DOHH2 (cell line): ENCODE data around the gene ZFHX3.
"Not testable (repeated sequence)": the region's sequence is repeated elsewhere in the genome, so short reads cannot be mapped to it uniquely, and the experiment has no call there.

Source experiments
- H3F3A ChIP-seq: fragments of 200-600 bp; sonication (generic), shearing (Covaris generic); 2 replicates; pipeline ENCODE4 v1.6.0; 2016; ENCODE audit warnings: antibody characterized with exemption, mild to moderate bottlenecking; ENCODE audit not compliant: control insufficient read depth, insufficient read depth
- H3K27ac ChIP-seq: fragments of 200-600 bp; sonication (generic); 2 replicates; pipeline ENCODE4 v1.5.1; 2014; ENCODE audit warnings: low read depth, mild to moderate bottlenecking, low read length, moderate library complexity
- H3K27me3 ChIP-seq: fragments of 200-600 bp; sonication (generic); 2 replicates; pipeline ENCODE4 v1.6.1; 2014; ENCODE audit warnings: mild to moderate bottlenecking, low read length, mixed read lengths; ENCODE audit not compliant: control insufficient read depth
- H3K36me3 ChIP-seq: fragments of 200-600 bp; sonication (generic); 2 replicates; pipeline ENCODE4 v1.6.1; 2014; ENCODE audit warnings: mild to moderate bottlenecking, low read length, moderate library complexity, mixed read lengths; ENCODE audit not compliant: control insufficient read depth
- H3K4me1 ChIP-seq: fragments of 200-600 bp; sonication (generic); 2 replicates; pipeline ENCODE4 v1.6.1; 2014; ENCODE audit warnings: mild to moderate bottlenecking, low read length, mixed read lengths; ENCODE audit not compliant: control insufficient read depth
- H3K4me2 ChIP-seq: fragments of 200-600 bp; sonication (generic); 2 replicates; pipeline ENCODE4 v1.6.0; 2014; ENCODE audit warnings: mild to moderate bottlenecking, low read length, moderate library complexity
- H3K4me3 ChIP-seq: fragments of 200-600 bp; sonication (generic); 2 replicates; pipeline ENCODE4 v1.5.1; 2014; ENCODE audit warnings: mild to moderate bottlenecking, low read length, mixed read lengths
- H3K79me2 ChIP-seq: fragments of 200-600 bp; sonication (generic); 2 replicates; pipeline ENCODE4 v1.6.1; 2014; ENCODE audit warnings: mild to moderate bottlenecking, low read length, mixed read lengths; ENCODE audit not compliant: control insufficient read depth
- H3K9me2 ChIP-seq: fragments of 200-600 bp; sonication (generic); replicated peaks from 2 replicates; pipeline ENCODE4 v1.6.1; 2014; ENCODE audit warnings: mild to moderate bottlenecking, low read length, mixed read lengths; ENCODE audit not compliant: control insufficient read depth
- H3K9me3 ChIP-seq: fragments of 200-600 bp; sonication (generic); 2 replicates; pipeline ENCODE4 v1.6.1; 2014; ENCODE audit warnings: antibody characterized with exemption, low read length, mixed read lengths; ENCODE audit not compliant: control insufficient read depth, insufficient read depth
- H4K20me1 ChIP-seq: fragments of 200-600 bp; sonication (generic); 2 replicates; pipeline ENCODE4 v1.6.0; 2014; ENCODE audit warnings: low read depth, mild to moderate bottlenecking, antibody characterized with exemption, low read length, moderate library complexity; ENCODE audit not compliant: control insufficient read depth, insufficient read depth
- EZH2phosphoT487 ChIP-seq: fragments of 200-600 bp; sonication (generic); IDR thresholded peaks from 2 replicates; pipeline ENCODE4 v1.6.1; 2017; ENCODE audit warnings: borderline replicate concordance, mild to moderate bottlenecking, antibody characterized with exemption, low read length, moderate library complexity, mixed read lengths
- TF ChIP-seq, protein P1 (sequence below): fragments of 200-600 bp; sonication (generic); IDR thresholded peaks from one replicate; pipeline ENCODE4 v1.5.1; 2014; ENCODE audit warnings: antibody characterized with exemption, mild to moderate bottlenecking, low read depth, low read length; ENCODE audit not compliant: poor library complexity, severe bottlenecking

ZFHX3 gene

DNA sequence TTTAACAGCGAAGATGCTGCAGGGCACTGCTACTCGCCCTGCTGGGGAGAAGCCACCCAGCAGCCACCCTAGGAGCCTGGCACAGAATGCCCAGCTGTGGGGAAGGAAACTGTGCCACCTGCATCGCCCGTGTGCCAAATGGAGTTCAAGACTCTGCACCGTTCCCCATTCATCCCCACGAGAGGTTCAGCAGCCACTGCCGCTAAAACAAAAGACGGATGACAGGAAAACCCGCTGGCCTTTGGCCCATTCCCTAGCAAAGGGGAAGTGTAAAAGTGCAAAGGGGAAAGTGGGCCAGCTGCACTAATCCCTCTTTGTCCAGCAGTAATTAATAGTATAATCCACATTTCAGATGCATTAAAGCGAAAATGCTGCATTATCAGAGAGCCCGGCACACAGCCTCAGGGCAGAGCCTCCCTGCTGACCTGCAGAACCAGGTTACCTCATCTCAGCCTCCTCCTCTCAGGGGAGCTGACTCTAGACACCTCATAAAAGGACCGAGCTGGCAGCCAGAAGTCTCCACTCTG lies 37.7 kb downstream of the ZFHX3 start:
- H3F3A ChIP-seq = no peaks in the 10 kb centered on the region
- no peak for TF ChIP-seq EZH2phosphoT487
- TF ChIP-seq, protein P1, sequence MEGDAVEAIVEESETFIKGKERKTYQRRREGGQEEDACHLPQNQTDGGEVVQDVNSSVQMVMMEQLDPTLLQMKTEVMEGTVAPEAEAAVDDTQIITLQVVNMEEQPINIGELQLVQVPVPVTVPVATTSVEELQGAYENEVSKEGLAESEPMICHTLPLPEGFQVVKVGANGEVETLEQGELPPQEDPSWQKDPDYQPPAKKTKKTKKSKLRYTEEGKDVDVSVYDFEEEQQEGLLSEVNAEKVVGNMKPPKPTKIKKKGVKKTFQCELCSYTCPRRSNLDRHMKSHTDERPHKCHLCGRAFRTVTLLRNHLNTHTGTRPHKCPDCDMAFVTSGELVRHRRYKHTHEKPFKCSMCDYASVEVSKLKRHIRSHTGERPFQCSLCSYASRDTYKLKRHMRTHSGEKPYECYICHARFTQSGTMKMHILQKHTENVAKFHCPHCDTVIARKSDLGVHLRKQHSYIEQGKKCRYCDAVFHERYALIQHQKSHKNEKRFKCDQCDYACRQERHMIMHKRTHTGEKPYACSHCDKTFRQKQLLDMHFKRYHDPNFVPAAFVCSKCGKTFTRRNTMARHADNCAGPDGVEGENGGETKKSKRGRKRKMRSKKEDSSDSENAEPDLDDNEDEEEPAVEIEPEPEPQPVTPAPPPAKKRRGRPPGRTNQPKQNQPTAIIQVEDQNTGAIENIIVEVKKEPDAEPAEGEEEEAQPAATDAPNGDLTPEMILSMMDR = no peak
- no peaks in the 10 kb centered on the region for H3K9me2 ChIP-seq
- peaks cover 1% of the 10 kb centered on the region for H3K79me2 ChIP-seq
- H3K27me3 ChIP-seq = no peaks in the 10 kb centered on the region
- H3K4me3 ChIP-seq = no peak overlapping the region
- H3K4me1 ChIP-seq = 0 out of 2 replicates have a peak, but pooled peaks cover 2% of the 10 kb centered on the region
- no peak overlapping the region for H3K27ac ChIP-seq
- H3K4me2 ChIP-seq = no peak overlapping the region
- no peaks in the 10 kb centered on the region for H3K36me3 ChIP-seq
- no peaks in the 10 kb centered on the region for H3K9me3 ChIP-seq
- H4K20me1 ChIP-seq = 0 out of 2 replicates have a peak, but pooled peaks cover 6% of the 10 kb centered on the region

DNA sequence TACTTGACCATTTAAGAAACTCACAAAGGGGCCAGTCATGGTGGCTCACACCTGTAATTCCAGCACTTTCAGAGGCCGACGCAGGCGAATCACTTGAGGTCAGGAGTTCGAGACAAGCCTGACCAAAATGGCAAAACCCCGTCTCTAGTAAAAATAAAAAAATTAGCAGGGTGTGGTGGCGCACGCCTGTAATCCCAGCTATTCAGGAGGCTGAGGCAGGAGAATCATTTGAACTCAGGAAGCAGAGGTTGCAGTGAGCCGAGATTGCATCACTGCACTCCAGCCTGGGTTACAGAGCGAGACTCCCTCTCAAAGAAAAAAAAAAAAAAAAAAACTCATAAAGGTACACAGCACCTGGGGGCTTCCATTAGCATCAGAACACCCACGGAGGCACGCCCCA lies 38.2 kb downstream of the ZFHX3 start:
- H3K4me1 ChIP-seq, H3F3A ChIP-seq, H4K20me1 ChIP-seq, H3K9me2 ChIP-seq, H3K4me2 ChIP-seq, H3K27ac ChIP-seq, H3K36me3 ChIP-seq, H3K9me3 ChIP-seq, H3K4me3 ChIP-seq, H3K79me2 ChIP-seq, H3K27me3 ChIP-seq: not testable (repeated sequence)

DNA sequence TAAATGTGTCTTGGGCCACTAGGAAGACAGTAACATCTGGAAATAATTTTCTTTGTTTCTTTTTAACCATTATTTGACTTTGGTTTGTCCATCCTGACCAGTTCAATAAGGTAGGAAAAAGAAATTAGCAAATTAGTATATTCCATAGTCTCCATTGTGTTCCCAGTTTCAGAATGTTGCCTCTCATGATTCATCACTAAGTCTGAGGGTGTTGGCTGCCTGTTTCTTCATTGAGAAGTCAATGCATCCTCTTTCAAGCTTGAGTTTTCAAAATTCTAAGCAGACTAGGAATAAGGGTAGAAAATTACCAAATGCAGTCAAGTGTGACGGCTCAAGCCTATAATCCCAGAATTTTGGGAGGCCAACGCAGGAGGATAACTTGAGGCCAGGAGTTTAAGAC lies 41.9 kb downstream of the ZFHX3 start:
- Histone ChIP-seq H3F3A (no peaks in the 10 kb centered on the region), H3K27me3 (no peaks in the 10 kb centered on the region), H4K20me1 (peaks cover 14% of the 10 kb centered on the region; the same call in 1 of the 2 replicates), H3K4me1 (no peaks in the 10 kb centered on the region), H3K27ac (no peak overlapping the region), H3K36me3 (no peaks in the 10 kb centered on the region), H3K9me2 (no peaks in the 10 kb centered on the region), H3K9me3 (no peaks in the 10 kb centered on the region), H3K4me3 (no peak overlapping the region), H3K4me2 (no peak overlapping the region), H3K79me2 (no peaks in the 10 kb centered on the region)
- TF ChIP-seq, protein P1 = no peak
- no peak for TF ChIP-seq EZH2phosphoT487

DNA sequence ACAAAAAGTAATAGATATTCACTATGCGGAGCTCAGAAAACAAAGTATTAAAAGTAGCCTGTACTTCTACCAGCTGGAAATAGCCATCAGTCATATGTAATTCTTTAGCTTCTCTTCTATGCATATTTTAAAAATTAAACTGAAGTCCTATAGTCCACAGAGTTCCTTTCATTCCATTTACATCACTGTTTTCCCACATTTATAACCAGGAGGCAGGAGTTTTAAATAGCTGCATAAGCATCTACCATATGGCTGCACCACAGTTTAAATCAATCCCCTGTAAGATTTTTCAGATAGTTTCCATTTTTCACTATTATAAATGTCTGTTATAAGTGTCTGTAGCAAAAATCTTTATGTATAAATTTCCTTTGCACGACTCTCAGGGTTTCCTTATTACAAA lies 45.1 kb downstream of the ZFHX3 start:
- peaks cover 12% of the 10 kb centered on the region; the same call in 1 of the 2 replicates for H4K20me1 ChIP-seq
- no peak overlapping the region for H3K27ac ChIP-seq
- H3K4me2 ChIP-seq = no peak overlapping the region
- H3K27me3 ChIP-seq = no peaks in the 10 kb centered on the region
- H3K9me3 ChIP-seq = no peaks in the 10 kb centered on the region
- no peaks in the 10 kb centered on the region for H3F3A ChIP-seq
- H3K9me2 ChIP-seq = no peaks in the 10 kb centered on the region
- TF ChIP-seq, protein P1 = no peak
- TF ChIP-seq EZH2phosphoT487 = no peak
- H3K36me3 ChIP-seq = no peaks in the 10 kb centered on the region
- no peaks in the 10 kb centered on the region for H3K4me1 ChIP-seq
- H3K4me3 ChIP-seq = no peak overlapping the region
- no peaks in the 10 kb centered on the region for H3K79me2 ChIP-seq
